Dedifferentiated amniotic fluid mesenchymal stem cell (primary cell): ENCODE results near the gene SLC12A7.

Experiments used
- DNase-seq: peaks from one replicate; pipeline ENCODE4 v3.0.0-alpha.2; 2016; ENCODE audit errors: extremely low spot score

Gene SLC12A7

GRCh38 chr5:1050423-1051365, 61.2 kb downstream of the SLC12A7 start:
- DNase-seq = no peak

DNA sequence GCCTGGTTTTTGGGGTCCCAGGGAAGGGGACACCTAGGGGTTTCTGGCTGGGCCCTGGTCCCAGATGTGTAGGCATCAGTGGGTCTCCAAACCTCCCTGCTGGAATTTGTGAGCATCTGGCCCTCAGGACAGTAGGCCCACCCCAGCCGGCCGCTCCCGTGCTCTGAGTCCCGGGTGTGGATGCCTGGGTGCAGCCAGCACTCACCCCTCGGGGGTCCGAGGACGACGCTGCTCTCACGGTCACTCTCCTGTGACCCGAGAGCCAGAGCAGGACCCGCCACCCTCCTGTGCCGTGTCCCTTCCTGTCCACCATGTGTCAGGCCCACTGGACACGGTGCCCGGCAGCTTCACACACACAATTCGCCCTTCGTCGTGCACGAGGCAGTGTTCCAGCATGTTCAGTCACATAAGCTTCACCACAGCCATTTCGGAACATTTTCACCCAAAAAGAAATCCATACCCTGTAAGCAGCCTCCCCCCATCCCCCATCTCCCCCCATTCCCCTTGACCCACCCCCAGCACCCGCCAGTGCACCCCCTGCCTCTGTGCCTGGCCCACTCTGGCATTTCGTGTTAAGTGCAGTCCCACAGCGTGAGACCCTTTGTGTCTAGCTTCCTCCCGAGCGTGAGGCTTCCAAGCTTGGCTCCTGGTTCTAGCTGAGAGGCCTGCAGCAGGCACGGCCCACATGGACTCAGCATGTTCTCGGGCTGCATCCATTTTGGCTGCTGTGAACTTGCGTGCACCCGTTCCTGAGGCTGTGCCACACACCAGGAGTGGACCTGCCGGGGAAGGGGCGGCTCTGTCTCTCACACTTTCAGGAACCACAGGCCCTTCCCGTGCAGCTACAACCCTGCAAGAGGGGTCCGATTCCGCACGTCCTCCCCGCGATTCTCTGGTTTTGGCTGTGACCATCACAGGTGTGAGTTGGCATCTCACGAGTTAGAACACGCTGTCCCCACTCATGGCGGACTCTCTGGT, 62.7 kb downstream of the SLC12A7 start:
- DNase-seq = no peak

DNA sequence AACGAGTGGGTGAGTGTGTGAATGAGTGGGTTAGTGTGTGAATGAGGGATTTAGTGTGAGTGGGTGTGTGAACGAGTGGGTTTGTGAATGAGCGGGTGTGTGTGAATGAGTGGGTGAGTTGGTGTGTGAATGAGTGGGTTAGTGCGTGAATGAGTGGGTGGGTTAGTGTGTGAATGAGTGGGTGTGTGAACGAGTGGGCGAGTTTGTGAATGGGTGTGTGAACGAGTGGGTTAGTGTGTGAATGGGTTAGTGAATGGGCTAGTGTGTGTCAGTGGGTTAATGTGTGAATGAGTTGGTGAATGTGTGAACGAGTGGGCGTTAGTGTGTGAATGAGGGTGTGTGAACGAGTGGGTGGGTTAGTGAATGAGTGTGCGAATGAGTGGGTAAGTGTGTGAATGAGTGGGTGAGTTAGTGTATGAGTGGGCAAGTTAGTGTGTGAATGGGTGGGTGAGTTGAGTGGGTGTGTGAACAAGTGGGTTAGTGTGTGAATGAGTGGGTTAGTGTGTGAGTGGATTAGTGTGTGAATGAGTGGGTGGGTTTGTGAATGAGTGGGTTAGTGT, 63.6 kb downstream of the SLC12A7 start:
- DNase-seq = no peak

- DNase-seq = no peak
Measured at GRCh38 chr5:1047332-1047965, 64.4 kb downstream of the SLC12A7 start.

DNA sequence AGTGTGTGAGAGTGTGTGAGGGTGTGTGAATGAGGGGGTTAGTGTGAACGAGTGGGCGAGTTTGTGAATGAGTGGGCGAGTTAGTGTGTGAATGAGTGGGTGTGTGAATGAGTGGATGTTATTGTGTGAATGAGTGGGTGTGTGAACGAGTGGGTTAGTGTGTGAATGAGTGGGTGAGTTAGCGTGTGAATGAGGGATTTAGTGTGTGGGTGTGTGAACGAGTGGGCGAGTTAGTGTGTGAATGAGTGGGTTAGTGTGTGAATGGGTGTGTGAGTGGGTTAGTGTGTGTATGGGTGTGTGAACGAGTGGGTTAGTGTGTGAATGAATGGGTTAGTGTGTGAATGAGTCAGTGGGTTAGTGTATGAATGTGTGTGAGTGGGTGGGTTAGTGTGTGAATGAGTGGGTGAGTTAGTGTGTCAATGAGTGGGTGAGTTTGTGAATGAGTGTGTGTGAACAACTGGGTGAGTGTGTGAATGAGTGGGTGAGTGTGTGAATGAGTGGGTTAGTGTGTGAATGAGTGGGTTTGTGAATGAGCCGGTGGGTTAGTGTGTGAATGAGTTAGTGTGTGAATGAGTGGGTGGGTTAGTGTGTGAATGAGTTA, 65.8 kb downstream of the SLC12A7 start:
- DNase-seq = no peak

GRCh38 chr5:1044117-1044516, 67.7 kb downstream of the SLC12A7 start:
- no peak for DNase-seq

DNA sequence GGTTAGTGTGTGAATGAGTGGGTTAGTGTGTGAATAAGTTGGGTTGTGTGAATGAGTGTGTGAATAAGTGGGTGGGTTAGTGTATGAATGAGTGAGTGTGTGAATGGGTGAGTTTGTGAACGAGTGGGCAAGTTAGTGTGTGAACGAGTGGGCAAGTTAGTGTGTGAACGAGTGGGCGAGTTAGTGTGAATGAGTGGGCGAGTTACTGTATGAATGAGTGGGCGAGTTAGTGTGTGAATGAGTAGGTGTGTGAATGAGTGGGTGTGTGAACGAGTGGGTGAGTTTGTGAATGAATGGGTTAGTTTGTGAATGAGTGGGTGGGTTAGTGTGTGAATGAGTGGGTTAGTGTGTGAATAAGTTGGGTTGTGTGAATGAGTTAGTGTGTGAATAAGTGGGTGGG, 68.5 kb downstream of the SLC12A7 start:
- no peak for DNase-seq

DNA sequence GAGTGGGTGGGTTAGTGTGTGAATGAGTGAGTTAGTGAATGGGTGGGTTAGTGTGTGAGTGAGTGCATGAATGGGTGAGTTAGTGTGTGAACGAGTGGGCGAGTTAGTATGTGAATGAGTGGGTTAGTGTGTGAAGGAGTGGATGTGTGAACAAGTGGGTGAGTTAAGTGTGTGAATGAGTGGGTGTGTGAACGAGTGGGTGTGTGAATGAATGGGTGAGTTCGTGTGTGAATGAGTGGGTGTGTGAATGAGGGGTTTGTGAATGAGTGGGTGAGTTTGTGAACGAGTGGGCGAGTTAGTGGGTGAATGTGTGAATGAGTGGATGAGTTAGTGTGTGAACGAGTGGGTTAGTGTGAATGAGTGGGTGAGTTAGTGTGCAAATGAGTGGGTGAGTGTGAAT, 69.2 kb downstream of the SLC12A7 start:
- DNase-seq = no peak

- DNase-seq = no peak
Measured at GRCh38 chr5:1041225-1042143, 70.4 kb downstream of the SLC12A7 start.

GRCh38 chr5:1040571-1040970, 71.3 kb downstream of the SLC12A7 start:
- no peak for DNase-seq

DNA sequence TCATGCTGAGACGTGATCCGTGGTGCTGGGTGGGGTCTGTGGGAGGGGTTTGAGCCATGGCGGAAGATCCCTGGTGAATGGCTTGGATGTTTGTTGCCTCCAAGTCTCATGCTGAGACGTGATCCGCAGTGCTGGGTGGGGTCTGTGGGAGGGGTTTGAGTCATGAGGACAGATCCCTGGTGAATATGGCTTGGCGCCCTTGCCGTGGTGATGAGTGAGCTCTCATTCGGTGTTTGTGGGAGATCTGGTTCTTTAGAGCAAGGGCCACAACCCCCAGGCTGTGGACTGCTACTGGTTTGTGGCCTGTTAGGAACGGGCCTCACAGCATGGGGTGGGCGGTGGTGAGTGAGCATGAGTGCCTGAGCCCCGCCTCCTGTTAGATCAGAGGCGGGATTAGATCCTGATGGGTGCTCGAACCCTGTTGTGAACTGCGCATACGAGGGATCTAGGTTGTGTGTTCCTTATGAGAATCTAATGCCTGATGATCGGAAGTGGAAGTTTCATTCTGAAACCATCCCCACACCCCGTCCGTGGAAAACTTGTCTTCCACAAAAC, 72.1 kb downstream of the SLC12A7 start:
- no peak for DNase-seq

DNA sequence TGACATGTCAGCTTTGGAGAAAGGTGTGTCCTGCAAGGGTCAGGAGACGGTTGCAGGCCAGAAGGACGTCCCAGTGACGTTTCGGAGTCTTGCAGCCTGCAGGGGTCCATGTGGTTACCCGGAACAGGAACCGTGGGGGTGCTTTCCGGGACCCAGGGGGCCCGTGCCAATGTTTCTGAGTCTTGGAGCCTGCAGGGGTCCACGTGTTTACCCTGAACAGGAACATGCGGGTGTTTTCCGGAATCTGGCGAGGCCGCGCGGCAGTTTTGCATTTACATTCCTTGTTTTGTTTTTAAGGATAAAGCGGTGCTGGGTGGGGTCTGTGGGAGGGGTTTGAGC, 72.7 kb downstream of the SLC12A7 start:
- DNase-seq = no peak

DNA sequence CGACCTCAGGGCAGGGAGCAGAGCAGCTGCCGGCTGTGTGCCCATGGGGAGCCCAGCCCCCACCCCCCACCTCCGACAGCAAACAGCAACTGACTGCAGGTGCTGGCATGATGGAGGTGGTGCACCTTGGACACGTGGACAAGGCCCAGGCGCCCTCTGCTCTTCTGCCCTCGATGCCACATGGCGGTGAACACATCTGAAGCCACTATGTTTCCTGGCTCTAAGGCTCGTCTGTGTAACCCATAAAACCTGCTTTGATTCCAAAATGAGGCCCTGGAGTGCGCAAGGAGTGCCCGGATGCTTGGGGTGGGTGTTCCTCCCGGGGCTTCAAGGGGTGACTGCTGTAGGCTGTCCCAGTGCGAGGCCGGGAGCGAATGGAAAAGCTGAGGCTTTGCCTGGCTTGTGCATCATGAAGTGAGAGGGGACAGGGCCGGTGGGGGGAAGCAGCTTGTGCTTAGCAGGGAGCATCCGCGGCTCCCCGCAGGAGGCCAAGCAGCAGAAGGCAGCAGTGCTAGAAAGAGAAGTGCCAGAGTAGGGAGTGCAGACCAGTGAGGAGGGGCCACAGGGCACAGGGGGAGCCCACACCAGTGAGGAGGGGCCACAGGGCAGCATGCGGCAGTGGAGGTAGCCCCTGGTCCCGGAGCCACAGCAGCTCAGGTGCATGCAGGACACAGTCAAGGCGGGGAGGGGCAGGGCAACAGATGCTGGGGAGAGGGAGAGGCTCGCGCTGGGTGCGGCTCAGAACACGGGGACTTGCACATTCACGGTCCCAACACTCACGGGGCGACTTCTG, 73.2 kb downstream of the SLC12A7 start:
- no peak for DNase-seq

GRCh38 chr5:1037671-1038416, 74.0 kb downstream of the SLC12A7 start:
- no peak for DNase-seq

DNA sequence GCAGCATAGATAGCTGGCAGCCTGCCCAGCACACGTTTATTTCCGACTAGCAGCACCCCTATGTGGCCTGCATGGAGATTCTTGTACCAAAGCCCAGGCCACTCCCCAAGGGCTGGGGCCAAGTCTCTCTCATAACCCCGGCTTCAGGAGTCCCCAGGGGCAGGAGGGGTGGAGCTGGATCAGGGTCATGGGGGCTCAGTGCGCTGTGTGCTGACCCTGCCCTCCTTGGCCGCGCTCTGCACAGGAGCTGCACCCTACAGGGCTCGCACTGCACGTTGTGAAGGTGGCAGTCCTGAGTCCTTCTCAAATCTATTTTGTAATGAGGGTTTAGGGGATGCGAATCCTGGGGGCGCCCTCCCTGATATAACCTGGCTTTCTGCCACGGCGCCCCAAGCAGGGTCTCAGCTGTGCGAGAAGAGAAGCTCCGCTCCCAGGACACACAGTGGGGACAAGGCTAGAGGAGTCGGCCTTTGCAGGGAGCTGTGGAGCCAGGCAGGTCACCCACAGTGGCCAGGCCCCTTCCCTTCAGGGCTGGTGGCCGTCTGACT, 74.7 kb downstream of the SLC12A7 start:
- no peak for DNase-seq

GRCh38 chr5:1036504-1037122, 75.2 kb downstream of the SLC12A7 start:
- no peak for DNase-seq
